Chondrocyte (in vitro differentiated cells): ENCODE results near the gene VWA1. TPM values are rescaled to one million over a fixed set of nuclear protein-coding genes. Genes with fewer than 3 reads are reported as not detected.
"Not testable (repeated sequence)": the region's sequence is repeated elsewhere in the genome, so short reads cannot be mapped to it uniquely, and the experiment has no call there.

Source experiments
- DNase-seq: peaks from one replicate; pipeline ENCODE4 v3.0.0; 2021; ENCODE audit warnings: mixed read lengths, low spot score
- H3K27ac Mint-ChIP-seq: one replicate; pipeline ENCODE4 v1.8.0; 2021; ENCODE audit warnings: mild to moderate bottlenecking, moderate library complexity, mixed read lengths; ENCODE audit not compliant: unreplicated experiment
- H3K27me3 Mint-ChIP-seq: 2 replicates; pipeline ENCODE4 v1.8.0; 2021; ENCODE audit warnings: low read depth, mixed read lengths
- H3K36me3 Mint-ChIP-seq: 2 replicates; pipeline ENCODE4 v1.8.0; 2021; ENCODE audit warnings: low read depth, mixed read lengths
- H3K4me1 Mint-ChIP-seq: 2 replicates; pipeline ENCODE4 v1.8.0; 2021; ENCODE audit warnings: low read depth, mild to moderate bottlenecking, mixed read lengths
- H3K4me3 Mint-ChIP-seq: one replicate; pipeline ENCODE4 v1.8.0; 2021; ENCODE audit warnings: mild to moderate bottlenecking, moderate library complexity, mixed read lengths; ENCODE audit not compliant: unreplicated experiment
- H3K9me3 Mint-ChIP-seq: 2 replicates; pipeline ENCODE4 v1.8.0; 2021; ENCODE audit warnings: low read depth, mixed read lengths
- total RNA-seq: library from RNA; stranded (reverse); gene quantifications from 3 replicates; pipeline ENCODE4 v1.2.1, GENCODE V29; 2021
- TF ChIP-seq, protein P1 (sequence below): fragments of 200-600 bp; sonication (generic); IDR thresholded peaks from 2 replicates; pipeline ENCODE4 v1.5.0; 2021; ENCODE audit warnings: antibody characterized with exemption, mild to moderate bottlenecking, moderate library complexity

The VWA1 gene
- total RNA-seq, 1 donor from 2014 or later: 24.3 TPM

- Mint-ChIP-seq H3K36me3 (no peaks in the 10 kb centered on the region), H3K27ac (no peak overlapping the region)
These were observed 5.8 kb downstream of the VWA1 start for GRCh38 chr1:1441002-1441888.

GRCh38 chr1:1442069-1442770 is 6.7 kb downstream of the VWA1 start:
- peaks cover 3% of the 10 kb centered on the region for H3K4me1 Mint-ChIP-seq
- no peaks in the 10 kb centered on the region for H3K36me3 Mint-ChIP-seq
- no peaks in the 10 kb centered on the region for H3K27me3 Mint-ChIP-seq
- TF ChIP-seq, protein P1, sequence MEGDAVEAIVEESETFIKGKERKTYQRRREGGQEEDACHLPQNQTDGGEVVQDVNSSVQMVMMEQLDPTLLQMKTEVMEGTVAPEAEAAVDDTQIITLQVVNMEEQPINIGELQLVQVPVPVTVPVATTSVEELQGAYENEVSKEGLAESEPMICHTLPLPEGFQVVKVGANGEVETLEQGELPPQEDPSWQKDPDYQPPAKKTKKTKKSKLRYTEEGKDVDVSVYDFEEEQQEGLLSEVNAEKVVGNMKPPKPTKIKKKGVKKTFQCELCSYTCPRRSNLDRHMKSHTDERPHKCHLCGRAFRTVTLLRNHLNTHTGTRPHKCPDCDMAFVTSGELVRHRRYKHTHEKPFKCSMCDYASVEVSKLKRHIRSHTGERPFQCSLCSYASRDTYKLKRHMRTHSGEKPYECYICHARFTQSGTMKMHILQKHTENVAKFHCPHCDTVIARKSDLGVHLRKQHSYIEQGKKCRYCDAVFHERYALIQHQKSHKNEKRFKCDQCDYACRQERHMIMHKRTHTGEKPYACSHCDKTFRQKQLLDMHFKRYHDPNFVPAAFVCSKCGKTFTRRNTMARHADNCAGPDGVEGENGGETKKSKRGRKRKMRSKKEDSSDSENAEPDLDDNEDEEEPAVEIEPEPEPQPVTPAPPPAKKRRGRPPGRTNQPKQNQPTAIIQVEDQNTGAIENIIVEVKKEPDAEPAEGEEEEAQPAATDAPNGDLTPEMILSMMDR: no peak
- no peak for DNase-seq
- H3K4me3 Mint-ChIP-seq: no peak overlapping the region
- no peak overlapping the region for H3K27ac Mint-ChIP-seq
- no peaks in the 10 kb centered on the region for H3K9me3 Mint-ChIP-seq

More at GRCh38 chr1:1441002-1441888, 5.8 kb downstream of the VWA1 start:
- H3K4me1 Mint-ChIP-seq: peaks cover 3% of the 10 kb centered on the region
- no peaks in the 10 kb centered on the region for H3K27me3 Mint-ChIP-seq
- H3K4me3 Mint-ChIP-seq: no peak overlapping the region
- DNase-seq: no peak
- H3K9me3 Mint-ChIP-seq: no peaks in the 10 kb centered on the region
- TF ChIP-seq, protein P1: peak; percentile 85

- not testable (repeated sequence) for H3K9me3 Mint-ChIP-seq, H3K4me3 Mint-ChIP-seq, DNase-seq, H3K27me3 Mint-ChIP-seq, H3K27ac Mint-ChIP-seq, H3K4me1 Mint-ChIP-seq, H3K36me3 Mint-ChIP-seq
These were observed 11.1 kb downstream of the VWA1 start for GRCh38 chr1:1446631-1447030.

GRCh38 chr1:1449099-1449739 is 13.7 kb downstream of the VWA1 start, which contains the start of gene ATAD3C:
Gene ATAD3C (plus strand): TSS chr1:1449689. CDS start chr1:1450684, 995 bp downstream.
- no peaks in the 10 kb centered on the region for H3K36me3 Mint-ChIP-seq
- no peak within 1 kb of the TSS for H3K27ac Mint-ChIP-seq
- H3K9me3 Mint-ChIP-seq: no peaks in the 10 kb centered on the region
- H3K4me3 Mint-ChIP-seq: no peak within 1 kb of the TSS
- peaks cover 8% of the 10 kb centered on the region for H3K27me3 Mint-ChIP-seq
- DNase-seq: no peak
- TF ChIP-seq, protein P1: no peak
- H3K4me1 Mint-ChIP-seq: no peaks in the 10 kb centered on the region

DNA sequence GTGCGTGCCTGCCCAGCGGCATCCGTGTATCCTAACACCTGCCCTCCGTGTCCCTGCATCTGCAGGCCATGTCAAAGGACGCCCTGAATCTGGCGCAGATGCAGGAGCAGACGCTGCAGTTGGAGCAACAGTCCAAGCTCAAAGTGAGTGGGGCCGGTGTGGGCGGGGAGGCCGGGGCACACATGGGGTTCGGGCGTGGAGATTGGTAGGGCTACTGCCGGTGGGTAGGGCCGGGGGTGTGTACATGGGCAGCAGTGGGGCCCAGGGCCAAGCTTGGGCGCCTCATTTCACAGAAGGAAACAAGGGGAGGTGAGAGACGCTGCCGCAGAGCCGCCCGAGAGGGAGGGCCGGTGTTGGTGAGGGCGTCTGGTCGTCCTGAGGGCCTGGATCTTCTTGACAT is 15.1 kb downstream of the VWA1 start:
- H3K4me1 Mint-ChIP-seq: not testable (repeated sequence)

More for the DNA sequence above, 15.1 kb downstream of the VWA1 start:
- not testable (repeated sequence) for H3K9me3 Mint-ChIP-seq, DNase-seq, H3K27ac Mint-ChIP-seq, H3K27me3 Mint-ChIP-seq, H3K36me3 Mint-ChIP-seq, H3K4me3 Mint-ChIP-seq
